HG03175 (cell line): Measurements from ENCODE around the gene LRRC4.

ENCODE experiments used
- ATAC-seq: cut with Tn5 transposase; IDR thresholded peaks from one replicate; pipeline ENCODE4 v1.9.1; 2021; ENCODE audit warnings: mild to moderate bottlenecking, moderate library complexity; ENCODE audit not compliant: unreplicated experiment

Gene LRRC4

GRCh38 chr7:127981965-127982364 is 49.3 kb downstream of the LRRC4 start:
- ATAC-seq, result no peak

GRCh38 chr7:127980901-127981300 is 50.3 kb downstream of the LRRC4 start:
- no peak for ATAC-seq

GRCh38 chr7:127979728-127980126 is 51.5 kb downstream of the LRRC4 start:
- no peak for ATAC-seq

GRCh38 chr7:127979113-127979727 is 52.0 kb downstream of the LRRC4 start:
- ATAC-seq, result no peak

- no peak for ATAC-seq
Observed at GRCh38 chr7:127978421-127978820, 52.8 kb downstream of the LRRC4 start.
